ENCODE results near the gene UNC13A.

- TF ChIP-seq POLR2A (IDR thresholded peaks at IDR 0.05) (no peak), EP300 (IDR thresholded peaks at IDR 0.05) (no peak), CTCF (IDR thresholded peaks at IDR 0.05) (no peak)
Observed at GRCh38 chr19:17665058-17665457, 23.1 kb downstream of the UNC13A start.

Measured in tibial nerve (tissue), 4 donors.